GM23248 (cell line): ENCODE results near the gene CRIP1.

Experiments
- EZH2 ChIP-seq: fragments of 200-600 bp; sonication (generic); IDR thresholded peaks from 2 replicates; pipeline ENCODE4 v1.6.1; 2018; ENCODE audit warnings: antibody characterized with exemption, mild to moderate bottlenecking; ENCODE audit not compliant: insufficient read depth, poor library complexity, severe bottlenecking
- EZH2phosphoT487 ChIP-seq: fragments of 200-600 bp; sonication (generic); IDR thresholded peaks from 2 replicates; pipeline ENCODE4 v1.6.1; 2018; ENCODE audit warnings: antibody characterized with exemption, moderate library complexity, mild to moderate bottlenecking, low read depth; ENCODE audit not compliant: insufficient read depth

DNA sequence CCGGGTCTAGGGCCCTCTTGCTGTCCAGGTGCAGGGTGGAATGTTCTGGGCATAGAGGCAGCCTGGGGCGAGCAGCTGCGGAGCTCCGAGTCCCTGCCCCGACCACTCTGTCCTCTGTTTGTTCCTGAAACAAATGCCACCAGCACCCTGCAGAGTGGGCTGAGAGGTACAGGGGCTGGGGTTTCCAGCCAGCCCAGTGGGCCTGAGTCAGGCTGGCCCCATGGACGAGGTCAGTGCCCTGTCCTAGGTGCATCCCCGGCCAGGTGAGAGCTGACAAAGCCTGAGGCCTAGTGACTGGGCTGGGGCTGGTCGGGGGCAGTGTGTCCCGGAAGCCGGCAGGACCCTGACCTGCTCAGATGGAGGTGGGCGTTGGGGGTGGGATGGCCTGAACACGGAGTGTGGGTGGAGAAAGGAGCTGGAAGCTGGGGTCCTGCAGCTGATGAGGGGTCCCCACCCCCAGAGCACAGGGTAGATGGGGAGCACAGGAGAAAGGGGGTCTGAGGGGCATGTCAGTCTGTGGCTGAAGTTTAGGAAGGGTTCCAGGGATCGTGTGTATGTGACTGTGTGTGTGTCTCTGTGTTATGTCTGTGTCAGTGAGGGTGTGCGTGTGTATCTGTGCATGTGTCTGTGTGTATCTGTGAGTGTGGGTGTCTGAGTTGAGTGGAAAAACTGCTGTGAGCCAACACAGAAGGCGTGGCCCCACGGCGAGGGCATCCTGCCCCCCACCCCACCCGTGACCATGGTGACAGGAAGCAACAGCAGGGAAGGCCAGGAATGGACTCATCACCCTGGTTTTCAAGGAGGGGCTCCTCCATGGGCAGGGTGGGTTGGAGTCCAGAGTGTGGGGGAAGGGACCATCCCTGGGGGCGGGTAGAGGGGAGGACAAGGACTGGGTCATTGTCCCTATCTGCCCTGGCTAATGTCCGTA is 2.4 kb upstream of the CRIP1 start:
- TF ChIP-seq EZH2phosphoT487: no peak
- TF ChIP-seq EZH2: no peak
